GM21737 (cell line): Measurements from ENCODE around the gene SP140.
"Not testable (repeated sequence)": the region's sequence is repeated elsewhere in the genome, so short reads cannot be mapped to it uniquely, and the experiment has no call there.

Source experiments
- ATAC-seq: cut with Tn5 transposase; IDR thresholded peaks from one replicate; pipeline ENCODE4 v1.9.1; 2021; ENCODE audit warnings: mild to moderate bottlenecking, moderate library complexity; ENCODE audit not compliant: unreplicated experiment

Gene SP140

GRCh38 chr2:230324503-230324902, 99.0 kb downstream of the SP140 start:
- ATAC-seq: no peak

- ATAC-seq: no peak
Measured at GRCh38 chr2:230325316-230326243, 100.0 kb downstream of the SP140 start.

DNA sequence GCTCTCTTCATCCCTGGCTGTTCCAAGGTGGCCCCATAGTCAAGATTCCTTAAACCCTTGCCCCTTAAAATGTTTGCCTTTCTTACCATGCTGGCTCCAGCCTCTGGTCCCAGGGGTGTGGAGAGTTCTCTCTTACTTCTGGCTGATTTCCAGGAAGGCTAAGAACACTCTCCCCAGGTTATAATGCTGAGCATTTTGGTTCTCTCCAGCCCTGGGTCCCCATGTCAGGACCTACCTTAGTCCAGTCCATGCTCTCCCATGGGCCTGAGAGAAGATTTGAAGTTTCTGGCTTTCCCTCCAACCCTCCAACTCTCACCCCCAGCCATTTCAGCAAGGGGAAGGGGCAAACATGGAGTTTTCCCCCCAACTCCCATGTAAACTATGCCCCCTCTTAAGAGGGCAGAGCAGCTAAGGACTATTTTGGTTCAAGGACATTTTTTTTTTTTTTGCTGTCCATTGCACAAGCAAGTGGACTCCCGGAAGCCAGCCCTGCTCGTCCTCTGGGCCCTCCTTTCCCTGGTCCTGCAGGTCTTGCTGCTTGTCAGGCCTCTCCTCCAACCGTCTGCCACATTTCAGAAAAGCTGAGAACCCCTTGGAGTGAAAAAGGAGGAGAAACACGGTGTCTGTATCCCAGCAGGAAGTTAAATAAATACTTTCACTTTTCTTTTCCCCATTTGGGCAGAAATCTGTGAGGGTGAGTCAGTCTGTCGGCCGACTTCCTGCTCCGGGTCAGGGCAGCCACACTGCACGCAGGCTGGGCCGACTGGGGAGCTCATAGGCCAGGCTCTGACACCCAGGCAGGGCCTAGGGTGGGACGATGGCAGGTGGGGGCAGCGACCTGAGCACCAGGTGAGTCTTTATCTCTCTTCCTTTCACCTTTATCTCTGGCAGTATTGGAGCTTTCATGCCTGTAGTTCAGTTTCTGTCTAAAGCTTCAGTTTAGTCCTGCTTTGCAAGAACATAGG, 101.2 kb downstream of the SP140 start, which contains the start of gene SP140L:
Gene SP140L, plus strand, starts transcription at position 741 of the 965 bp plus-strand sequence. Its CDS starts 77 bp downstream, at position 818.
- ATAC-seq: peak; percentile 83

GRCh38 chr2:230327418-230328154, 102.0 kb downstream of the SP140 start:
- peak; percentile 53 for ATAC-seq

DNA sequence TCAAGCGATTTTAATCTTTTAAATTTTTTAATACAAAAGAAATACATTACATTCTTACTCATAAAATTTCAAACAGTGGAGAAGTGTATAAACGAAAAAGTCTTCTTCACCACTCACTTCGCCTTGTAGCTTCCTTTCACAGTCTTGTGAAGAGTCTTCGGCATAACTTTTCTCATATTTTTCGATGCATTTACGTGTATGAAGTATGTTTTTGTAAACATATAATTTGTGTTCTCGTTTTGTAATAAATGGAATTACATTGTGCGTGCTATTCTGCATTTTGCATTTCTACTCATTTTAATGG, 102.6 kb downstream of the SP140 start:
- ATAC-seq: no peak

- no peak for ATAC-seq
Measured at GRCh38 chr2:230329946-230330605, 104.5 kb downstream of the SP140 start.

DNA sequence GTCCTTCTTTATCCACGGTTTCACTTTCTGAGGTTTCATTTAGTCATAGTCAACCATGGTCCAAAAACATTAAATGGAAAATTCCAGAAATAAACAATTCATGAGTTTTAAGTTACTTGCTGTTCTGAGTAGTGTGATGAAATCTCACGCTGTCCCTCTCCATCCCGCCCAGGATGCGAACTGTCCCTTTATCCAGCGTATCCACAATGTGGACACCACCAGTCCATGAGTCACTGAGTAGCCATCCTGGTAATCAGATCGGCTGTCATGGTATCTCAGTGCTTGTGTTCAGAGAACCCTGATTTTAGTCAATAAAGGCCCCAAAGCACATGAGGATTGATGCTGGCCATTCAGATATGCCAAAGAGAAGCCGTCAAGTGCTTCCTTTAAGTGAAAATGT, 105.2 kb downstream of the SP140 start:
- no peak for ATAC-seq

GRCh38 chr2:230335461-230335863, 109.9 kb downstream of the SP140 start:
- no peak for ATAC-seq

DNA sequence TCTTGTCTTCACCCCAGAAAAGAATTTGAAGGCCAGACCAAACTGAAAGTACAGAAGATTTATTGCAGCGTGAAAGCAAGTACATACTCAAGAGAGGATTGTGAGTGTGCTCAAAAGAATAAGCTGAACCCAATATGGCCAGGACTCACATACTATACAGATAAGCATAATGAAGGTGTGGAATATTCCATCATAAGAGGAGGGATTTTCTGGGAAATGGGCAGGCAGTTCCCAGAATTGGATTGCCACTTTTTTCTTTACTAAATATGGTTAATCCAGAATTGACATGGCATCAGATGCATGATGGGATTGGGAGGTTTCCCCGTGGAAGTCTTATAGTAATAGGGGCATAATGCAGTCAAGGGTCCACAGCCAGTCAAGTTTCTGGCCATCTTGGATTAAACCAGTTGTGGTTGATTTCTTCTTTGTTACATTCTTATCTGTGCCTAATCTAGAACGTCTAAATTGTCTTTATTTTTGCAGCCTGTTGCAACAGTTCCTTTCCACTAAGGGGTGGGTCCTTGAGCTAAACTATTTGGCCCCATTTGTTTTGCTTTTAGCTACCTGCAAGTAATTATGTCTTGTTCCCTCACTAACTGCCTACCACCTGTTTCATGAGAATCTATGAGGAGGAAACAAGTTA, 110.4 kb downstream of the SP140 start:
- ATAC-seq: no peak

DNA sequence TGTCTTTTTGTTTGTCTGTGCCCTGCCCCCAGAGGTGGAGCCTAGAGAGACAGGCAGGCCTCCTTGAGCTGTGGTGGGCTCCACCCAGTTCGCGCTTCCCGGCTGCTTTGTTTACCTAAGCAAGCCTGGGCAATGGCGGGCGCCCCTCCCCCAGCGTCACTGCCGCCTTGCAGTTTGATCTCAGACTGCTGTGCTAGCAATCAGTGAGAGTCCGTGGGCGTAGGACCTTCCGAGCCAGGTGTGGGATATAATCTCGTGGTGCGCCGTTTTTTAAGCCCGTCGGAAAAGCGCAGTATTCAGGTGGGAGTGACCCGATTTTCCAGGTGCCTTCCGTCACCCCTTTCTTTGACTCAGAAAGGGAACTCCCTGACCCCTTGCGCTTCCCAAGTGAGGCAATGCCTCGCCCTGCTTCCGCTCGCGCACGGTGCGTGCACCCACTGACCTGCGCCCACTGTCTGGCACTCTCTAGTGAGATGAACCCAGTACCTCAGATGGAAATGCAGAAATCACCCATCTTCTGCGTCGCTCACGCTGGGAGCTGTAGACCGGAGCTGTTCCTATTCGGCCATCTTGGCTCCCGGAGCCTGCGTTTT, 116.5 kb downstream of the SP140 start:
- ATAC-seq: not testable (repeated sequence)

DNA sequence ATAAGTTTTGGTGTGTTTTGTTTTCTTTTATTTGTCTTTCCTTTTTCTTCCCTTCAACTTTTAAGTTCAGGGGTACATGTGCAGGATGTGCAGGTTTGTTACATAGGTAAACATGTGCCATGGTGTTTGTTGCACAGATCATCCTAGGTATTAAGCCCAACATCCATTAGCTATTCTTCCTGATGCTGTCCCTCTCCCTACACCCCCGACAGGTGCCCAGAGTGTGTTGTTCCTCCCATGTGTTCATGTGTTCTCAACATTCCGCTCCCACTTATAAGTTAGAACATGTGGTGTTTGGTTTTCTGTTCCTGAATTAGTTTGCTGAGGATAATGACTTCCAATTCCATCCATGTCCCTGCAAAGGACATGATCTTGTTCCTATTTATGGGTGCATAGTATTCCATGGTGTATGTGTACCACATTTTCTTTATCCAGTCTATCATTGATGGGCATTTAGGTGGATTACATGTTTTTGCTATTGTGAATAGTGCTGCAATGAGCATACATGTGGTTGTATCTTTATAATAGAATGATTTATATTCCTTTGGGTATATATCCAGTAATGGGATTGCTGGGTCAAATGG, 117.6 kb downstream of the SP140 start:
- ATAC-seq: not testable (repeated sequence)

DNA sequence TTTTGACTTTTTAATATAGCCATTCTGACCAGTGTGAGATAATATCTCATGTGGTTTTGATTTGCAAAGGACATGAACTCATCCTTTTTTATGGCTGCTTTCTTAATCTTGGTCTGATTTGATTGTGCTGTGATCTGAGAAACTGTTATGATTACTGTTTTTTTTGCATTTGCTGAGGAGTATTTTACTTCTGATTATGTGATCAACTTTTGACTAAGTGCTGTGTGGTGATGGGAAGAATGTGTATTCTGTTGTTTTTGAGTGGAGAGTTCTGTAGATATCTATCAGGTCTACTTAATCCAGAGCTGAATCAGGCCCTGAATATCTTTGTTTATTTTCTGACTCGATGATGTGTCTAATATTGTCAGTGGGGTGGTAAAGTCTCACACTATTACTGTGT, 118.2 kb downstream of the SP140 start:
- ATAC-seq: no peak

DNA sequence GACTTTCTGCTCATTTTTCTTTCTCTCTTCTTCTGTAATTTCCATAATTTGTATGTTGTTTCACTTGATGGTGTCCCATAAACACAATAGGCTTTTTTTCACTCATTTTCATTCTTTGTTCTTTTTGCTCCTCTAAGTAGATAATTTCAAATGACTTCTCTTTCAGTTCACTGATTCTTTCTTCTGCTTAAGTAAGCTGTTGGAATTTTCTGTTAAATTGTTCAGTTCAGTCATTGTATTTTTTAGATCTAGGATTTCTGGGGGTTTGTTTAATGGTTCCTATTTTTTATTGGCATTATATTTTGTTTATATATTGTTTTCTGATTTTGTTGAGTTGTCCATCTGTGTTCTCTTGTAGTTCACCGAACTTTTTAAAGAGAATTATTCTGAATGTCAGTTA, 120.9 kb downstream of the SP140 start:
- ATAC-seq: no peak

DNA sequence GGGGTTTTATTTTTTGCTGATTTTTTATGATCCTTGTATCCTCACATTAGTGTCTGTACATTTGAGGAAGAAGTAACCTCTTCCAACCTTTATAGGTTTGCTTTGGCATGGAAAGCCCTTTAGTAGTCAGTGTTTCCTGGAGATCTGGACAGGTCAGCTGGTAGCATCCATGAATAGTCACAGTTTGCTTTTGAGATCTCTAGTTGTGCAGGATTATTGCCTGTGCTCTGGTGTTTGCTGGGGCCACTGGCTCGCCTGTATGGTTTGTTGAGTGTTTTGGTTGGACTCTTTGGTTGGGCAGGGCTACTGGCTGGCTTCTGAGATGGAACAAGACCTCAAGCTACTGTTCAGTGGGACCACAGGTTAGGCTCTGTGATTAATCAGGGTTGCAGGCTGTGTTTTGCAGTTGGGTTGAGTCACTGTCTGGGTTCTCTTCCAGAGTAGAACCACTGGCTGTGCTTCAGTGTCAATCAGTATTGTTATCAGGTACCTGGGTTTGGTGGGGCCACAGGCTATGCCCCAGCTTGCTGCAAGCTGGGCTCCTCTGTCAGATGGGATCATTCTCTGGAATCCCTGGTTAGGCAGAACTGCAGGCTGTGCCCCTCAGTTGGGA, 121.5 kb downstream of the SP140 start:
- no peak for ATAC-seq

GRCh38 chr2:230347659-230348305, 122.2 kb downstream of the SP140 start:
- no peak for ATAC-seq

DNA sequence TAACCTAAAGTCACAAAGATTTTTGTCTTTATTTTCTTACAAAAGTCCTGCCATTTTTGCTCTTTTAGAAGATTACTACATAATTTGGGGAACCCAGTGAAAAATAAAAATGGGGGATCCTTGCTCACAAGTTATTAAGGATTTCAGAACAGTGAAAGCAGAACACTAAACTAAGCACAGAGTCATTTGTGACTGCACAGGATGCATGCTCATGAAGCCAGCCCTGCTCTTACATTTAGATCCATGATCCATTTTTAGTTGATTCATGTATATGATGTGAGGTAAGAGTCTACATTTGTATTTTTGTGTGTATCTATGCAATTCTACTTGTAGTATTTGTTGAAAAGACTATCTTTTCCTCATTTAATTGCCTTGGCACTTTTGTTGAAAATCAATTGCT, 123.3 kb downstream of the SP140 start:
- no peak for ATAC-seq

DNA sequence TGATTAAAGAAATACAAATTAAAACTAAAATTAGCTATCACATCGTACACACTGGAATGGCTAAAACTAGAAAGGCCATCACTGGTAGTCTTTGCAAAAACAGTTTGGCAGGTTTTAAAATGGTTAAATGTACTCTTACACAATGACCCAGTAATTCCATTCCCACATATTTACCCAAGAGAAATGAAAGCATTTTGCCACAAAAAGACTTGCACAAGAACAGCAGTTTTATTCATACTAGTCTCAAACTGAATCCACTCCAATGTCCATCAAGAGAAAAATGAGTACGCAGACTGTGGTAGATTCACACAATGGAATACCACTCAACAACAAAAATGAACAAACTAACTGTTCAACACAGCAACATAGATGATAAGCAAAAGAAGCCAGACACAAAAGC, 130.5 kb downstream of the SP140 start:
- ATAC-seq: no peak

DNA sequence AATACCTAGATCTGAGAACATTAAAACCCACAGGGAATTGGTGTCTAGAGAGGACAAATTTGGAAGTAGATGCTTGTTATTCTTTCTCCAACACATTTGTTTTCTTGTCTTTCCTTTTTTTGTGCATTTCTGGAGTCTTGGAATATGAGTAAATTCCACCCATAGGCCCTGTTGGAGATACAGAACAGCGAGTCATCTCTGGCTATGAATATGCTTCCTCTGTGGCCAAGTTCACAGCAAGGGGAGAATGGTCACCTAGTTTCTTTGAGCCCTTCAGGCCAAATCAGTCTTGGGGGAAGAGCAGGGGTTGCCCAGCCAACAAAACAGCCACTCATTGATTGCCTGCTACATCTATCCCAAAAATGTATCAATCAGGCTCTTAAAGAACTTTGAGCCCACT, 132.8 kb downstream of the SP140 start:
- no peak for ATAC-seq
